H1 (cell line): ENCODE measurements around the gene TNIK. TPM values are rescaled to one million over a fixed set of nuclear protein-coding genes. Genes with fewer than 3 reads are reported as not detected.
A peak's percentile ranks its signal among the peaks of the same experiment; 100 is the strongest.

Experiments
- CTCF ChIA-PET: fragments of 300-600 bp; sonication (Branson Sonifier 250); formaldehyde crosslinking; loops from one replicate; lab custom pipeline; 2021; ENCODE audit not compliant: partially characterized antibody; lab: Charles Lee
- POLR2A ChIA-PET: fragments of 300-600 bp; sonication (Branson Sonifier 250); formaldehyde crosslinking; loops from one replicate; lab custom pipeline; 2021; ENCODE audit warnings: inconsistent platforms; ENCODE audit not compliant: partially characterized antibody; lab: Charles Lee
- DNase-seq, 2 experiments: peaks; one replicate each; pipeline versions ENCODE4 v3.0.0 to v3.0.0-alpha.2; 2010 to 2022; ENCODE audit warnings: low spot score in 2 of 2, low read depth in 1 of 2, mixed read lengths in 1 of 2
- FAIRE-seq: peaks from 2 replicates; lab custom pipeline; 2011; peaks lifted over from hg19 to GRCh38; lab: Jason Lieb, UNC
- H2AFZ ChIP-seq: 2 replicates; pipeline ENCODE4 v1.8.1; 2012; ENCODE audit warnings: low read length, inconsistent platforms
- H2AK5ac ChIP-seq: 2 replicates; pipeline ENCODE4 v1.6.1; 2013; ENCODE audit warnings: low read depth, low read length
- H2BK120ac ChIP-seq: replicated peaks from 2 replicates; pipeline ENCODE3; 2013; ENCODE audit warnings: low read depth, low read length, inconsistent platforms
- H2BK12ac ChIP-seq: 2 replicates; pipeline ENCODE4 v1.6.1; 2013; ENCODE audit warnings: low read depth, low read length
- H2BK15ac ChIP-seq: 2 replicates; pipeline ENCODE4 v1.6.1; 2013; ENCODE audit warnings: low read length
- H2BK20ac ChIP-seq: 2 replicates; pipeline ENCODE4 v1.6.1; 2013; ENCODE audit warnings: low read length
- H2BK5ac ChIP-seq: 2 replicates; pipeline ENCODE4 v1.6.1; 2013; ENCODE audit warnings: low read depth, low read length
- H3K14ac ChIP-seq: 2 replicates; pipeline ENCODE4 v1.6.1; 2013; ENCODE audit warnings: inconsistent platforms; ENCODE audit not compliant: insufficient read length
- H3K18ac ChIP-seq: 2 replicates; pipeline ENCODE4 v1.6.1; 2013; ENCODE audit warnings: low read length; ENCODE audit errors: extremely low read depth
- H3K23ac ChIP-seq: 2 replicates; pipeline ENCODE4 v1.6.1; 2013; ENCODE audit warnings: inconsistent platforms; ENCODE audit not compliant: insufficient read length
- H3K23me2 ChIP-seq: 2 replicates; pipeline ENCODE4 v1.6.1; 2013; ENCODE audit warnings: low read depth, low read length
- H3K27ac ChIP-seq: 2 replicates; pipeline ENCODE4 v1.6.1; 2011; ENCODE audit warnings: low read depth, low read length, inconsistent platforms
- H3K27me3 ChIP-seq, 4 experiments: replicated peaks in 1 of 4; 1 replicate in 1 of 4; 2 replicates in 3 of 4; pipeline versions ENCODE4 v1.6.1 to v1.8.1; 2011 to 2013; ENCODE audit warnings: low read length in 3 of 4, mild to moderate bottlenecking in 3 of 4, inconsistent platforms in 2 of 4, mixed read lengths in 2 of 4, moderate library complexity in 1 of 4; ENCODE audit not compliant: control insufficient read depth in 3 of 4, insufficient read depth in 3 of 4; ENCODE audit errors: extremely low read depth in 1 of 4
- H3K36me3 ChIP-seq, 4 experiments: 2 replicates each; pipeline versions ENCODE4 v1.6.1 to v1.8.1; 2011 to 2013; ENCODE audit warnings: mild to moderate bottlenecking in 4 of 4, low read length in 3 of 4, moderate library complexity in 2 of 4, control low read depth in 1 of 4, inconsistent platforms in 1 of 4; ENCODE audit not compliant: insufficient read depth in 4 of 4, control insufficient read depth in 2 of 4
- H3K4ac ChIP-seq: replicated peaks from 2 replicates; pipeline ENCODE3; 2013; ENCODE audit warnings: low read length, low read depth, mixed read lengths, inconsistent platforms; ENCODE audit not compliant: insufficient read length
- H3K4me1 ChIP-seq, 4 experiments: replicated peaks in 1 of 4; 1 replicate in 1 of 4; 2 replicates in 3 of 4; pipeline versions ENCODE4 v1.6.1 to v1.8.1; 2011 to 2013; ENCODE audit warnings: low read length in 3 of 4, inconsistent platforms in 2 of 4, mixed read lengths in 1 of 4; ENCODE audit not compliant: insufficient read depth in 4 of 4, control insufficient read depth in 3 of 4
- H3K4me2 ChIP-seq, 2 experiments: 2 replicates each; pipeline versions ENCODE4 v1.6.1 to v1.8.1; 2011 to 2013; ENCODE audit warnings: low read depth in 2 of 2, low read length in 2 of 2, control low read depth in 1 of 2, inconsistent platforms in 1 of 2, mild to moderate bottlenecking in 1 of 2; ENCODE audit not compliant: insufficient read depth in 1 of 2
- H3K4me3 ChIP-seq, 4 experiments: fragments of 200-600, 300-600 bp in 1 of 4; sonication (generic), shearing (Covaris generic), sonication (Bioruptor Twin) in 1 of 4; 2 replicates each; pipeline versions ENCODE4 v1.5.1 to v1.8.1; 2011 to 2016; ENCODE audit warnings: low read length in 4 of 4, low read depth in 3 of 4, control low read depth in 2 of 4, inconsistent platforms in 2 of 4, mild to moderate bottlenecking in 2 of 4, mixed read lengths in 1 of 4, moderate library complexity in 1 of 4; ENCODE audit not compliant: insufficient read depth in 2 of 4; ENCODE audit errors: extremely low read depth in 1 of 4
- H3K56ac ChIP-seq: replicated peaks from 2 replicates; pipeline ENCODE3; 2013; ENCODE audit warnings: low read depth, mild to moderate bottlenecking, mixed read lengths, low read length, inconsistent platforms; ENCODE audit not compliant: insufficient read length
- H3K79me1 ChIP-seq: 2 replicates; pipeline ENCODE4 v1.6.1; 2013; ENCODE audit warnings: low read depth, low read length, control low read depth
- H3K79me2 ChIP-seq, 2 experiments: 2 replicates each; pipeline versions ENCODE4 v1.6.1 to v1.8.1; 2012 to 2013; ENCODE audit warnings: low read length in 2 of 2, mild to moderate bottlenecking in 2 of 2, inconsistent platforms in 1 of 2; ENCODE audit not compliant: insufficient read depth in 2 of 2, control insufficient read depth in 1 of 2
- H3K9ac ChIP-seq, 4 experiments: replicated peaks in 1 of 4; 1 replicate in 1 of 4; 2 replicates in 3 of 4; pipeline versions ENCODE4 v1.6.1 to v1.8.1; 2011 to 2013; ENCODE audit warnings: low read depth in 3 of 4, low read length in 3 of 4, control low read depth in 2 of 4, mild to moderate bottlenecking in 2 of 4, moderate library complexity in 2 of 4, inconsistent platforms in 1 of 4; ENCODE audit errors: extremely low read depth in 1 of 4
- H3K9me3 ChIP-seq, 2 experiments: 2 replicates each; pipeline versions ENCODE4 v1.6.1 to v1.8.1; 2012 to 2013; ENCODE audit warnings: mild to moderate bottlenecking in 2 of 2, moderate library complexity in 2 of 2, control low read depth in 1 of 2, inconsistent platforms in 1 of 2, low read depth in 1 of 2, low read length in 1 of 2, mixed read lengths in 1 of 2; ENCODE audit not compliant: insufficient read depth in 2 of 2
- H4K20me1 ChIP-seq, 2 experiments: replicated peaks in 1 of 2; 2 replicates each; pipeline versions ENCODE3 to v1.8.1; 2011 to 2013; ENCODE audit warnings: inconsistent platforms in 2 of 2, low read length in 2 of 2, mild to moderate bottlenecking in 1 of 2; ENCODE audit not compliant: insufficient read depth in 2 of 2, control insufficient read depth in 1 of 2
- H4K5ac ChIP-seq: 2 replicates; pipeline ENCODE4 v1.6.1; 2013; ENCODE audit warnings: low read length, low read depth, mixed read lengths, inconsistent platforms; ENCODE audit not compliant: insufficient read length
- H4K8ac ChIP-seq: 2 replicates; pipeline ENCODE4 v1.8.0; 2013; ENCODE audit warnings: mild to moderate bottlenecking, moderate library complexity, low read length, inconsistent platforms; ENCODE audit not compliant: insufficient read depth; ENCODE audit errors: extremely low read depth
- H4K91ac ChIP-seq: replicated peaks from 2 replicates; pipeline ENCODE3; 2013; ENCODE audit warnings: low read length, mixed read lengths, inconsistent platforms; ENCODE audit not compliant: insufficient read length
- CEBPB ChIP-seq: IDR thresholded peaks from 2 replicates; pipeline ENCODE4 v1.6.1; 2012; ENCODE audit warnings: low read depth, low read length
- JUND ChIP-seq: IDR thresholded peaks from 2 replicates; pipeline ENCODE4 v1.6.1; 2011; ENCODE audit warnings: mild to moderate bottlenecking, improper control_type of control experiment, low read length
- POU5F1 ChIP-seq: IDR thresholded peaks from 2 replicates; pipeline ENCODE4 v1.6.1; 2011; ENCODE audit warnings: low read depth, mild to moderate bottlenecking, low read length, moderate library complexity
- RAD21 ChIP-seq, 2 experiments: IDR thresholded peaks in 1 of 2; conservative IDR thresholded peaks in 1 of 2; 2 replicates each; pipeline ENCODE4 v1.6.1; 2011; ENCODE audit warnings: low read depth in 2 of 2, low read length in 2 of 2, improper control_type of control experiment in 1 of 2, inconsistent platforms in 1 of 2, mild to moderate bottlenecking in 1 of 2, moderate library complexity in 1 of 2
- SAP30 ChIP-seq: fragments of 300-600 bp; sonication (generic); IDR thresholded peaks from 2 replicates; pipeline ENCODE4 v1.7.1; 2012; ENCODE audit warnings: low read length, moderate library complexity, mild to moderate bottlenecking, inconsistent platforms; ENCODE audit not compliant: insufficient read depth, insufficient replicate concordance
- WGBS, 2 experiments: shearing (Covaris generic) in 1 of 2; methylation state at CpG; one replicate each; pipeline versions ENCODE4 v1.1.6 to v1.1.7; 2013 to 2015; ENCODE audit warnings: low lambda C conversion rate in 2 of 2, mixed read lengths in 2 of 2, inconsistent platforms in 1 of 2, low coverage in 1 of 2, missing lambda C conversion rate in 1 of 2; ENCODE audit not compliant: insufficient replicate concordance in 2 of 2, insufficient coverage in 1 of 2, insufficient read length in 1 of 2; ENCODE audit errors: extremely low coverage in 1 of 2, missing lambda C conversion rate in 1 of 2; 5-methylcytosine and 5-hydroxymethylcytosine counted together
- polyA plus RNA-seq, 7 experiments: library from polyadenylated mRNA; depleted of rRNA in 3 of 7; stranded (reverse) in 5 of 7; unstranded in 2 of 7; fragments of >200 nt in 5 of 7; fragments of 200-250 nt in 2 of 7; gene quantifications; 1 replicate in 5 of 7; 2 replicates in 1 of 7; 4 replicates in 1 of 7; pipeline versions ENCODE4 v1.2.1 to v1.2.3, GENCODE V29; 2011 to 2013; ENCODE audit warnings: missing spikeins in 2 of 7, mixed read lengths in 2 of 7
- total RNA-seq: library from RNA; stranded (reverse); fragmentation: NEBNext Ultra II Directional; extraction: Animal tissue kit (Norgen Biotek cat#: 25700); gene quantifications from 2 replicates; pipeline ENCODE4 v1.2.1, GENCODE V29; 2021
- TF ChIP-seq, protein P1 (sequence below): IDR thresholded peaks from 2 replicates; pipeline ENCODE4 v1.6.1; 2012; ENCODE audit warnings: inconsistent platforms
- TF ChIP-seq, protein P2 (sequence below), 3 experiments: IDR thresholded peaks; 1 replicate in 2 of 3; 2 replicates in 1 of 3; pipeline versions ENCODE4 v1.5.1 to v1.6.1; 2011; ENCODE audit warnings: low read length in 3 of 3, mild to moderate bottlenecking in 3 of 3, inconsistent platforms in 2 of 3, low read depth in 1 of 3, moderate library complexity in 1 of 3; ENCODE audit not compliant: insufficient read depth in 1 of 3; ENCODE audit errors: control extremely low read depth in 1 of 3
- TF ChIP-seq, protein P3 (sequence below): IDR thresholded peaks from 2 replicates; pipeline ENCODE4 v1.6.1; 2011; ENCODE audit warnings: low read depth, mild to moderate bottlenecking, low read length; ENCODE audit not compliant: insufficient read depth

Gene TNIK
- total and polyA plus RNA-seq, 2 of the 8 experiments (the other 6 are each of a cell fraction or from before 2014, with no cell fraction given): 7.4 to 42.0 TPM

DNA sequence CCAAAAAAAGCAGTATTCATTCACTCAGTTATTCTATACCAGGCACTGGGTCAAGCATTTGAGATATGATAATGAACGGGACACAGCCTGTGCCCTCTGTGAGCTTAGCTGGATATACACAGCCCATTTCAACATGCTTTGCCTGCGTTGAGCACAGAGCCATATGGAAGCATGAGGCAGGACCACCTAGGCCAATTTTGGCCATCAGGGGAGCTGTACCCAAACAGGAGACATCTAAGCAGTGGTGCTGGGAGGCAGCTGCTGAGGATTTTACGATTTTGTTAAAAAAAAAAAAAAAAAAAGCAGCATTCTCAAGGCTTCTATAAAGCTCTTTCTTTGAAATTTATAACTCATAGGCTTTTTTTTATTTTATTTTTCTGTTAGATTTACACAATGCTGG, 346.5 kb downstream of the TNIK start:
- Histone ChIP-seq H2AK5ac (peak overlapping the region; percentile 71; the same call in 1 of the 2 replicates), H3K79me2 (no peaks in the 10 kb centered on the region), H2AFZ (no peak overlapping the region), H3K27ac (no peak overlapping the region), H2BK12ac (no peak overlapping the region)
- TF ChIP-seq JUND: no peak
- peak; percentile 55 to 61 for TF ChIP-seq RAD21 (IDR thresholded peaks at IDR 0.05 in 1 of 2, conservative IDR thresholded peaks at IDR 0.05 in 1 of 2; ENCODE audit: low read depth in 2 of 2, low read length in 2 of 2)
- TF ChIP-seq, protein P1, sequence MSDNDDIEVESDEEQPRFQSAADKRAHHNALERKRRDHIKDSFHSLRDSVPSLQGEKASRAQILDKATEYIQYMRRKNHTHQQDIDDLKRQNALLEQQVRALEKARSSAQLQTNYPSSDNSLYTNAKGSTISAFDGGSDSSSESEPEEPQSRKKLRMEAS: peak; percentile 42; the same call in 1 of the 2 replicates
- TF ChIP-seq POU5F1: no peak
- no peak for TF ChIP-seq CEBPB
- no peak for TF ChIP-seq SAP30
- TF ChIP-seq, protein P2, sequence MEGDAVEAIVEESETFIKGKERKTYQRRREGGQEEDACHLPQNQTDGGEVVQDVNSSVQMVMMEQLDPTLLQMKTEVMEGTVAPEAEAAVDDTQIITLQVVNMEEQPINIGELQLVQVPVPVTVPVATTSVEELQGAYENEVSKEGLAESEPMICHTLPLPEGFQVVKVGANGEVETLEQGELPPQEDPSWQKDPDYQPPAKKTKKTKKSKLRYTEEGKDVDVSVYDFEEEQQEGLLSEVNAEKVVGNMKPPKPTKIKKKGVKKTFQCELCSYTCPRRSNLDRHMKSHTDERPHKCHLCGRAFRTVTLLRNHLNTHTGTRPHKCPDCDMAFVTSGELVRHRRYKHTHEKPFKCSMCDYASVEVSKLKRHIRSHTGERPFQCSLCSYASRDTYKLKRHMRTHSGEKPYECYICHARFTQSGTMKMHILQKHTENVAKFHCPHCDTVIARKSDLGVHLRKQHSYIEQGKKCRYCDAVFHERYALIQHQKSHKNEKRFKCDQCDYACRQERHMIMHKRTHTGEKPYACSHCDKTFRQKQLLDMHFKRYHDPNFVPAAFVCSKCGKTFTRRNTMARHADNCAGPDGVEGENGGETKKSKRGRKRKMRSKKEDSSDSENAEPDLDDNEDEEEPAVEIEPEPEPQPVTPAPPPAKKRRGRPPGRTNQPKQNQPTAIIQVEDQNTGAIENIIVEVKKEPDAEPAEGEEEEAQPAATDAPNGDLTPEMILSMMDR (IDR thresholded peaks at IDR 0.05; ENCODE audit: control extremely low read depth in 1 of 3, insufficient read depth in 1 of 3, low read depth in 1 of 3, low read length in 3 of 3): peak; percentile 46 to 75 (median 71)
- TF ChIP-seq, protein P3, sequence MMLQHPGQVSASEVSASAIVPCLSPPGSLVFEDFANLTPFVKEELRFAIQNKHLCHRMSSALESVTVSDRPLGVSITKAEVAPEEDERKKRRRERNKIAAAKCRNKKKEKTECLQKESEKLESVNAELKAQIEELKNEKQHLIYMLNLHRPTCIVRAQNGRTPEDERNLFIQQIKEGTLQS: no peak
- TF ChIP-seq, all 59 proteins: peak for 3
- Histone ChIP-seq H4K91ac (no peak overlapping the region), H3K9me3 (no peaks in the 10 kb centered on the region), H3K14ac (no peak overlapping the region), H3K4me3 (no peak overlapping the region), H3K36me3 (peaks cover 0 to 3% (median 0%) of the 10 kb centered on the region in 4 experiments; a peak in 1 of 8 replicates), H3K56ac (no peak overlapping the region), H2BK5ac (no peak overlapping the region), H2BK120ac (no peak overlapping the region), H3K18ac (no peak overlapping the region), H3K4ac (no peak overlapping the region), H3K27me3 (no peaks in the 10 kb centered on the region), H3K23me2 (no peaks in the 10 kb centered on the region), H2BK20ac (no peak overlapping the region), H2BK15ac (no peak overlapping the region), H4K8ac (no peak overlapping the region), H4K5ac (no peak overlapping the region), H3K23ac (no peak overlapping the region), H4K20me1 (no peaks in the 10 kb centered on the region), H3K4me1 (peaks cover 0 to 9% (median 4%) of the 10 kb centered on the region in 4 experiments; a peak in 4 of 7 replicates), H3K4me2 (no peak overlapping the region), H3K79me1 (no peaks in the 10 kb centered on the region), H3K9ac (no peak overlapping the region)
- WGBS, 2 experiments: 78% methylated on average over 3 of the region's 3 CpGs; no CpG with 5 or more reads in 1 of the 2 experiments
- no peak for FAIRE-seq
- DNase-seq: no peak
- ChIA-PET POLR2A (no interaction called here), CTCF (interaction anchor here (0.6 to 3.5 kb wide), 20 partner anchors 9 to 978 kb away, joined by 3 to 15 read pairs (median 4); no protein-coding TSS in a partner anchor)
